Activated T-cell treated with anti-CD3 and anti-CD28 coated beads, Interleukin-2, amount 50 U/mL, for 72 hours (primary cell): ENCODE measurements around the gene MCM7. TPM values are rescaled to one million over a fixed set of nuclear protein-coding genes. Genes with fewer than 3 reads are reported as not detected.

Experiments
- ATAC-seq, 2 donors: fragments of 150-1000 bp; cut with Tn5 transposase; replicated peaks in 1 of 2; 2 replicates each; pipeline ENCODE4 v1.10.0; 2021; ENCODE audit warnings: moderate library complexity in 2 of 2, mild to moderate bottlenecking in 1 of 2
- DNase-seq, 2 donors: peaks; one replicate each; pipeline ENCODE4 v3.0.0; 2021 to 2022; ENCODE audit warnings: mixed read lengths in 1 of 2
- H3K27ac Mint-ChIP-seq: one replicate; pipeline ENCODE4 v1.8.0; 2022; ENCODE audit warnings: mild to moderate bottlenecking, moderate library complexity, mixed read lengths
- H3K27me3 Mint-ChIP-seq: one replicate; pipeline ENCODE4 v1.8.0; 2022; ENCODE audit warnings: low read depth, mixed read lengths
- H3K36me3 Mint-ChIP-seq, 2 donors: one replicate each; pipeline ENCODE4 v1.8.0; 2022; ENCODE audit warnings: mixed read lengths in 2 of 2, mild to moderate bottlenecking in 1 of 2; ENCODE audit not compliant: insufficient read depth in 2 of 2
- H3K4me1 Mint-ChIP-seq: one replicate; pipeline ENCODE4 v1.8.0; 2022; ENCODE audit warnings: low read depth, mixed read lengths
- H3K4me3 Mint-ChIP-seq, 2 donors: one replicate each; pipeline ENCODE4 v1.8.0; 2022; ENCODE audit warnings: mild to moderate bottlenecking in 2 of 2, mixed read lengths in 2 of 2, moderate library complexity in 2 of 2
- H3K9me3 Mint-ChIP-seq, 2 donors: one replicate each; pipeline ENCODE4 v1.8.0; 2022; ENCODE audit warnings: mixed read lengths in 2 of 2
- total RNA-seq, 2 donors: library from RNA; stranded (reverse); gene quantifications; one replicate each; pipeline ENCODE4 v1.2.3, GENCODE V29; 2022

MCM7 gene
- total RNA-seq, 2 donors from 2014 or later = 270 to 332 TPM

- peaks cover 0 to 3% of the 10 kb centered on the region in 2 donors for H3K36me3 Mint-ChIP-seq
- H3K27ac Mint-ChIP-seq = no peak overlapping the region
- ATAC-seq (no peak), DNase-seq (no peak)
- H3K4me1 Mint-ChIP-seq = peaks cover 48% of the 10 kb centered on the region
- no peaks in the 10 kb centered on the region for H3K9me3 Mint-ChIP-seq
- peak overlapping the region; percentile 86 to 97 for H3K4me3 Mint-ChIP-seq
- H3K27me3 Mint-ChIP-seq = no peaks in the 10 kb centered on the region
Measured at GRCh38 chr7:100128637-100128963, 27.4 kb upstream of the MCM7 start.

DNA sequence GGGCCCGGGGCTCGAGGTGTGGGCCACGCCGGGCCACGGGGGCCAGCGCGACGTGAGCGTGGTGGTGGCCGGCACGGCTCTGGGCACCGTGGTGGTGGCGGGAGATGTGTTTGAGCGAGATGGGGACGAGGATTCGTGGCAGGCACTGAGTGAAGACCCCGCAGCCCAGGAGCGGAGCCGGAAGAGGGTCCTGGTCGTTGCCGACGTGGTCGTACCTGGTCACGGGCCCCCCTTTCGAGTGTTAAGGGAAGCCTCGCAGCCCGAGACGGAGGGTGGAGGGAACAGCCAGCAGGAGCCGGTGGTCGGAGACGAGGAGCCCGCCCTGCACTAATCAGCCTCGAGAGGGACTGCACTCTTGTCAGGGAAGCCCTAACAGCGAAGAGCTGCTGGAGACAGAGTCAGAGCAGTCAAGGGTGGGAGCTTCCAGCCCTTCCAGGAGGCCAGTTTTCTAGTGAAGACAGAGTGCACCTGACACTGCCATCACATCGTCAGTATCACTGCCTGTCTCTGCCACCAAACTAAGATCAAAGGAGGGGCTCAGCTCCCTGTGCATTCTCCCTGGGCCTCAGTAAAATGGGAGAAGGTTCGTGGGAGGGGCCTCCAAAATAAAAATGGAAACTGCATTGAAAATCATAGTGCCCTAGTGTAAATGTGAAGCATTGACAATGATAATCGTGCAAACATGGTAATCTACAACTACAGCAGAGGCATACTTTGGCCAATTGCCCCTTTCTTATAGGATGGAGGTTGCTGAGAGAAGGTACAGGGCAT, 26.9 kb upstream of the MCM7 start:
- Mint-ChIP-seq H3K36me3 (peaks cover 0 to 3% of the 10 kb centered on the region in 2 donors), H3K4me3 (peak overlapping the region; percentile 86 to 97), H3K9me3 (no peaks in the 10 kb centered on the region), H3K27ac (no peak overlapping the region), H3K4me1 (peaks cover 48% of the 10 kb centered on the region), H3K27me3 (no peaks in the 10 kb centered on the region)
- DNase-seq (peak; percentile 34 to 41), ATAC-seq (peak in 1 of 2 donors; percentile 0)

GRCh38 chr7:100126931-100127865, 26.0 kb upstream of the MCM7 start, which contains the start of gene MBLAC1:
TSS of gene MBLAC1 (plus strand) at chr7:100126967. CDS start at chr7:100127396, 429 bp downstream.
- Mint-ChIP-seq H3K4me1 (peaks cover 40% of the 10 kb centered on the region), H3K9me3 (no peaks in the 10 kb centered on the region), H3K4me3 (peak within 1 kb of the TSS; percentile 97 to 98), H3K36me3 (peaks cover 0 to 3% of the 10 kb centered on the region in 2 donors), H3K27ac (peak within 1 kb of the TSS; percentile 98), H3K27me3 (no peaks in the 10 kb centered on the region)
- ATAC-seq = peak; percentile 78 to 79
- DNase-seq = peak; percentile 93

- Mint-ChIP-seq H3K9me3 (no peaks in the 10 kb centered on the region), H3K4me3 (peak overlapping the region; percentile 97 to 98), H3K36me3 (peaks cover 0 to 3% of the 10 kb centered on the region in 2 donors), H3K27ac (peak overlapping the region; percentile 98), H3K4me1 (peaks cover 32% of the 10 kb centered on the region), H3K27me3 (no peaks in the 10 kb centered on the region)
- DNase-seq (no peak), ATAC-seq (peak in 1 of 2 donors; percentile 2)
Measured at GRCh38 chr7:100126239-100126930, 25.2 kb upstream of the MCM7 start.

GRCh38 chr7:100124301-100125230, 23.4 kb upstream of the MCM7 start:
- ATAC-seq (no peak), DNase-seq (no peak)
- Mint-ChIP-seq H3K27me3 (no peaks in the 10 kb centered on the region), H3K36me3 (peaks cover 0 to 3% of the 10 kb centered on the region in 2 donors), H3K27ac (peak overlapping the region; percentile 98), H3K9me3 (no peaks in the 10 kb centered on the region), H3K4me3 (peak overlapping the region; percentile 97 to 98), H3K4me1 (peaks cover 38% of the 10 kb centered on the region)

GRCh38 chr7:100122568-100122967, 21.4 kb upstream of the MCM7 start:
- Mint-ChIP-seq H3K4me1 (peaks cover 42% of the 10 kb centered on the region), H3K9me3 (no peaks in the 10 kb centered on the region), H3K27ac (no peak overlapping the region), H3K4me3 (no peak overlapping the region), H3K36me3 (peaks cover 0 to 3% of the 10 kb centered on the region in 2 donors), H3K27me3 (no peaks in the 10 kb centered on the region)
- DNase-seq (no peak), ATAC-seq (no peak)

DNA sequence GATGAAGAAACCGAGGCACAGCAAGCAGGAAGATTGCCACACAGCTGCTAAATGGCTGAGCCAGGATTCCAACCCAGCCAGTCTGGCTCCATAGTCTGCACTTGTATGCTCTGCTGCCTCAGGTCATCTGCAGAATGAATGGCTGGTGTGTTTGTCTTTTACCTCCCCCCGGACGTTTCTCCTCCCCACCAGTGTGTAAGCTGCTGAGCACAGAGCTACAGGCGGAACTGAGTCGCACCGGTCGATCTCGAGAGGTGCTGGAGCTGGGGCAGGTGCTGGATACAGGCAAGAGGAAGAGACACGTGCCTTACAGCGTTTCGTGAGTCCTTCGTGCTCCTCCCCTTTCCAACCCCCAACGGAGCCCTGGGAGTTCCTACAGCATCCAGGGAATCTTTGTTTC, 20.9 kb upstream of the MCM7 start:
- peaks cover 0 to 3% of the 10 kb centered on the region in 2 donors for H3K36me3 Mint-ChIP-seq
- no peak overlapping the region for H3K27ac Mint-ChIP-seq
- peaks cover 43% of the 10 kb centered on the region for H3K4me1 Mint-ChIP-seq
- DNase-seq (no peak), ATAC-seq (no peak)
- H3K27me3 Mint-ChIP-seq = no peaks in the 10 kb centered on the region
- H3K4me3 Mint-ChIP-seq = no peak overlapping the region
- no peaks in the 10 kb centered on the region for H3K9me3 Mint-ChIP-seq

DNA sequence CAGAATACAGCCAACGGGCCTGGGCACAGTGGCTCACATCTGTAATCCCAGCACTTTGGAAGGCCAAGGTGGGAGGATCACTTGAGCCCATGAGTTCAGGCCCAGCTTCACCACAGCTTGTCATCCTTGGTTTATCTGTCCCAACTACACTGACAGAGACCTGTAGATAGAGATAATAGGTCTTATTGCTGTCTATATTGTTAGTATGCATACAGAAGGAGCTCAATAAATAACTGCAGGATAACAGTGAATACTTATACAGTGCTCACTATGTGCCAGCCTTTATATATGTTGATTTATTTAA, 19.5 kb upstream of the MCM7 start:
- Mint-ChIP-seq H3K4me1 (peaks cover 35% of the 10 kb centered on the region), H3K4me3 (peak overlapping the region; percentile 88 to 96), H3K27me3 (no peaks in the 10 kb centered on the region), H3K27ac (peak overlapping the region; percentile 47), H3K36me3 (no peaks in the 10 kb centered on the region), H3K9me3 (no peaks in the 10 kb centered on the region)
- DNase-seq (no peak), ATAC-seq (no peak)

DNA sequence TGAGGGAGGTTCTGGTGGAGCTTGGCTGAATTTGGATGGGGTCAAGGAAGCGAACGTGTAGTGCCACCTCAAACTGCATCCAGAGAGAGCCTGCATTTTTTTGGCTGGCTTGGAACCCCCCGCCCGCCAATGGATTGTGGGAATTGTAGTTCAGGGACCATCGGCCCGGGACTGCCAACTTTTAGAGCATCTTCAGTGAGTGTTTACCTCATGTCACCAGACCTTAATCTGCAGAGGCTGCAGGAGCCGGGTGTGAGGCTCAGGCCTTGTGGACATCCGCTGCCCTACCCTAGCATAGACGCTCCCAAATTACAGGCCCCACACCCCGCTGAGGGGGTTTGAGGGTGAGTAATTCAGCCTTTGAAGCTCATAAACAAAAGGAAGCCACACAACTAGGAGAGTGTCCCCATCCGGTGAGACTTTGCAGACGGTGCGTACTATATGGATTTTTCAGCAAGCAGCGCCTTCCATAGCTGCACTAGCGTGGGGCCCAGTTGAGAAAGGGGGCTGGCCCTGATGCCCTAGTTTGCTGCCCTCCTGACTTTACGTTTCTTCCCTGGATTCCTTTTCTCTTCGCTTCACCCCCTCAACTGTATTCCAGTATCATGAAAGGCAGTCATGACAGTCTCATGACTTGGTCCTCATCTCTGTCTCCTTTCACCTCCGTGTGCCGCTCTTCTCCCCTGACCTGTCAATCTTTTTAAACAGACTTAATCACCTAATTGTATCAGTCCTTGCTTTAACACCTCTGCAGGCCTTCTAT, 19.0 kb upstream of the MCM7 start:
- Mint-ChIP-seq H3K27ac (peak overlapping the region; percentile 99), H3K4me1 (peaks cover 31% of the 10 kb centered on the region), H3K9me3 (no peaks in the 10 kb centered on the region), H3K36me3 (no peaks in the 10 kb centered on the region), H3K27me3 (no peaks in the 10 kb centered on the region), H3K4me3 (peak overlapping the region; percentile 88 to 96)
- DNase-seq (peak; percentile 71 to 73), ATAC-seq (peak; percentile 73 to 74)

- Mint-ChIP-seq H3K27me3 (no peaks in the 10 kb centered on the region), H3K4me3 (peak within 1 kb of the TSS; percentile 88 to 96), H3K4me1 (peaks cover 25% of the 10 kb centered on the region), H3K9me3 (no peaks in the 10 kb centered on the region), H3K27ac (peak within 1 kb of the TSS; percentile 99), H3K36me3 (no peaks in the 10 kb centered on the region)
- peak; percentile 93 for DNase-seq
- peak; percentile 81 for ATAC-seq
Measured at GRCh38 chr7:100119072-100119969, 18.1 kb upstream of the MCM7 start, which contains the start of the genes CNPY4 and TAF6. TSS of gene CNPY4 (plus strand) at chr7:100119634. CDS start at chr7:100119745, 111 bp downstream. TSS of gene TAF6 (minus strand) at chr7:100119358. CDS start at chr7:100114209, 5,149 bp downstream.
